GM12892 (cell line): ENCODE results near the gene ZNF394.

ENCODE experiments used
- POLR2A ChIP-seq: IDR thresholded peaks from 2 replicates; pipeline ENCODE4 v1.6.1; 2011; ENCODE audit warnings: low read depth, low read length, control low read depth
- TAF1 ChIP-seq: IDR thresholded peaks from 2 replicates; pipeline ENCODE4 v1.6.1; 2011; ENCODE audit warnings: low read depth, mild to moderate bottlenecking, control low read depth, low read length, borderline replicate concordance

DNA sequence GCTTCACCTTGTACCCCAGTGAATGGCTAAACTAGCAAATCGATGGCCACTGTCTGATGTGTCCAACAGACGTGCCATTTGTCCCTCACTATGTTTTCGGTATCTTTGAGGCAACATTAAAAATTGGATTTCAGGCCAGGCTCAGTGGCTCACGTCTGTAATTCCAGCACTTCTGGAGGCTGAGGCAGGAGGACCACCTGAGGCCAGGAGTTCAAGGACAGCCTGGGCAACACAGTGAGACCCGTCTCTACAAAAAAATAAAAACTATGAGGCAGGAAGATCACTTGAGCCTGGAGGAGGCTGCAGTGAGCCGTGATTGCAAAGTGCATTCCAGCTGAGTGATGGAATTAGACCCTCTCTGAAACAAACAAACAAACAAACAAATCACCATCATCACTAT, 43.8 kb upstream of the ZNF394 start:
- TF ChIP-seq POLR2A (no peak), TAF1 (no peak)
